Ovary (tissue), 3 donors: ENCODE results near the gene DRAP1.

ENCODE experiments used
- EP300 ChIP-seq: sonication (generic); formaldehyde crosslinking; IDR thresholded peaks from one replicate; pipeline ENCODE4 v1.6.1; 2017; ENCODE audit warnings: antibody characterized with exemption
- POLR2A ChIP-seq: fragments of 450-650 bp; IDR thresholded peaks from one replicate; pipeline ENCODE4 v1.6.1; 2017; ENCODE audit warnings: antibody characterized with exemption, mild to moderate bottlenecking, moderate library complexity
- TF ChIP-seq, protein P1 (sequence below), 3 donors: fragments of 450-650 bp in 2 of 3; fragments of 200-600 bp in 1 of 3; IDR thresholded peaks; one replicate each; pipeline versions ENCODE4 v1.5.1 to v1.8.0; 2016 to 2022; ENCODE audit warnings: antibody characterized with exemption in 3 of 3, mild to moderate bottlenecking in 1 of 3
- donor health status: DM: no; HTN: no; CAD: no.

DNA sequence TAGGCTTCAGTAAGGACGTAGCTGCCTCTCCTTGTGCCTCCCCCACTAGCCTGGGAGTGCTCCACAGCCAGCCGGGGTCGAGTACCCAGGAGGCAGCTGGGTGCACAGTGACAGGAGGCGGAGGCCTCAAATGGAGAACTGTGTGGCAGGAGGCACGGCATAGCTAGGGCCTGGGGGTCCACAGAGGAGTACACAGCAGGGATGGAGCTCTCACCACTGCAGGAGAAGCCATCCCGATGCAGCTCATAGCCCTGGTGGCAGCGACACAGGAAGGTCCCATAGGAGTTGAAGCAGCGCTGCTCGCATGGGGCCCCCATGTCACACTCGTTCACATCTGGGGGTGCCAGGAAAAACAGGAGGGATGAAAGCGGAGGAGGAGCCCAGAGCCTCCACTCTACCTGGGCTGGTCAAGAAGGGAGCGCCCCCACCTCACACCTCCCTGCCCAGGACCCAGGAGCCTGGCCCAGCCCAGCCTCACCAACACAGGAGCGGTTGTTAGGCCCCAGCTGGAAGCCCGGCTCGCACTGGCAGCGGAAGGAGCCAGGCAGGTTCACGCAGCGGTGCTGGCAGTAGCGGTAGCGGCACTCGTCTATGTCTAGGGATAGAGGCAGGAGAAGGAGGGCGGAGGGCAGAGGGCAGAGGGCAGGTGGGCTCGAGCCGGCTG is 49.5 kb upstream of the DRAP1 start:
- TF ChIP-seq, protein P1, sequence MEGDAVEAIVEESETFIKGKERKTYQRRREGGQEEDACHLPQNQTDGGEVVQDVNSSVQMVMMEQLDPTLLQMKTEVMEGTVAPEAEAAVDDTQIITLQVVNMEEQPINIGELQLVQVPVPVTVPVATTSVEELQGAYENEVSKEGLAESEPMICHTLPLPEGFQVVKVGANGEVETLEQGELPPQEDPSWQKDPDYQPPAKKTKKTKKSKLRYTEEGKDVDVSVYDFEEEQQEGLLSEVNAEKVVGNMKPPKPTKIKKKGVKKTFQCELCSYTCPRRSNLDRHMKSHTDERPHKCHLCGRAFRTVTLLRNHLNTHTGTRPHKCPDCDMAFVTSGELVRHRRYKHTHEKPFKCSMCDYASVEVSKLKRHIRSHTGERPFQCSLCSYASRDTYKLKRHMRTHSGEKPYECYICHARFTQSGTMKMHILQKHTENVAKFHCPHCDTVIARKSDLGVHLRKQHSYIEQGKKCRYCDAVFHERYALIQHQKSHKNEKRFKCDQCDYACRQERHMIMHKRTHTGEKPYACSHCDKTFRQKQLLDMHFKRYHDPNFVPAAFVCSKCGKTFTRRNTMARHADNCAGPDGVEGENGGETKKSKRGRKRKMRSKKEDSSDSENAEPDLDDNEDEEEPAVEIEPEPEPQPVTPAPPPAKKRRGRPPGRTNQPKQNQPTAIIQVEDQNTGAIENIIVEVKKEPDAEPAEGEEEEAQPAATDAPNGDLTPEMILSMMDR (IDR thresholded peaks at IDR 0.05), result no peak
- no peak for TF ChIP-seq POLR2A
- no peak for TF ChIP-seq EP300
